ENCODE data around the gene SCP2.

- TF ChIP-seq POLR2AphosphoS5 (IDR thresholded peaks at IDR 0.05; ENCODE audit: low read depth, low read length), result no peak
- TF ChIP-seq SIN3A (IDR thresholded peaks at IDR 0.05; ENCODE audit: borderline replicate concordance, insufficient read depth, low read length), result no peak
- TF ChIP-seq REST (IDR thresholded peaks at IDR 0.05; ENCODE audit: insufficient read depth in 1 of 2, low read depth in 2 of 2, low read length in 2 of 2), result no peak
- TF ChIP-seq TAF1 (IDR thresholded peaks at IDR 0.05; ENCODE audit: borderline replicate concordance, insufficient read depth, low read length), result no peak
These were observed 6.2 kb upstream of the SCP2 start for GRCh38 chr1:52920791-52921291.
